ENCODE data around the gene SPRR1A.
A peak's percentile ranks its signal among the peaks of the same experiment; 100 is the strongest.

Gene SPRR1A

DNA sequence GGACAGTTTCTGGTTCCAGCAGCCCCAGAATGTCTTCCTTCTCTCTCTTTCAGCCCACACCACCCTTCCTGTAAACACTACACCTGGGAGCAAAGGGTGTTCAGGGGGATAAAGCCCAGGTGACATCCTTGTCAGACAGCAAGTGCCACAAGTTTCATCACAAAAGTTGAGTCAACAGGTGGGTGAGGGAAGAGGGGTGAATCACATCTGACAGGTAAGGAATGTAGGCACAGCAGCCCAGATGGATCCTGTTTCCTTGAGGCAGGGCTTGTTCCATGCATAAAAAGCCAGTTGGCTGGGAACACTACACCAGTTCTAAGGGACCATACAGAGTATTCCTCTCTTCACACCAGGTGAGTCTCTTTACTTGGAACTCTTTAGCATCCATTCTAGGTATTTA lies 47.0 kb downstream of the SPRR1A start, which contains the start of gene SPRR1B:
Gene SPRR1B (plus strand): TSS at position 309 of the 400 bp plus-strand sequence. CDS start 1,143 bp downstream, outside the sequence.
- DNase-seq (ENCODE audit: low spot score) = no peak

DNA sequence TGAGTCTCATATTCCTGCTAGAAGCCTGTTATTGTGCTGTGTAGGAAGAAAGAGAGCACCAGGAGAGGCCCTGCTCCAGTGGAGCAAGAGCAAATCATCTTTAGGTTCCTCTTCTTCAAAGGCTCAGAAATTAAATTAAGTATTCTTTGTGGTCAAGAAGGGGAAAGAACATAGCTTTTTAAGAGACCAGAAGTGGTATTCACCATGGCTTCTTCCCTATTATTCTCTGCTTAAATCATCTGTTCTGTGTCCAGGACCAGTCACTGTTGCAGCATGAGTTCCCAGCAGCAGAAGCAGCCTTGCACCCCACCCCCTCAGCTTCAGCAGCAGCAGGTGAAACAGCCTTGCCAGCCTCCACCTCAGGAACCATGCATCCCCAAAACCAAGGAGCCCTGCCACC lies 48.2 kb downstream of the SPRR1A start:
- no peak for DNase-seq (ENCODE audit: low spot score)

DNA sequence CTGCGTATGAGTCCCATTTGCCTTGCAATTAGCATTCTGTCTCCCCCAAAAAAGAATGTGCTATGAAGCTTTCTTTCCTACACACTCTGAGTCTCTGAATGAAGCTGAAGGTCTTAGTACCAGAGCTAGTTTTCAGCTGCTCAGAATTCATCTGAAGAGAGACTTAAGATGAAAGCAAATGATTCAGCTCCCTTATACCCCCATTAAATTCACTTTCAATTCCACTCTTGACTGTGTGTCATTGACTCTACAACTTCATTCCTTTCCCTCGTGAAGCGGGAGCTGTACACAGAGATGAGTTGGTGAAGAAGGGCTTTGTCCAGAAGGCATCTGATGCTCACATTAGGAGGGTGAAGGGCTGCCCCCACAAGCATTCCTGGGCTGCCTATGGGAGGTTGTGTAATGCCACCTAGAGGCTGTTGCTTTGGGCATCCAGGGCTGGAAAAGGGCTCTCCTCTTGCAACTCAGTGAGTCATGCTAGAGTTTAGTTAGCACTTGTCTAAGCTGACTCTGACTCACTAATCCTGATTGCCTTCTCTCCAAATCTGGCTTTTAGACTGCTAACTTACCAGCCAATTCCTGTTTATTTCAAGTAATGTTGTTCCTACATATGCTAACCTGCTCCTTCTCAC lies 48.9 kb downstream of the SPRR1A start:
- DNase-seq (ENCODE audit: low spot score) = peak; percentile 10

DNA sequence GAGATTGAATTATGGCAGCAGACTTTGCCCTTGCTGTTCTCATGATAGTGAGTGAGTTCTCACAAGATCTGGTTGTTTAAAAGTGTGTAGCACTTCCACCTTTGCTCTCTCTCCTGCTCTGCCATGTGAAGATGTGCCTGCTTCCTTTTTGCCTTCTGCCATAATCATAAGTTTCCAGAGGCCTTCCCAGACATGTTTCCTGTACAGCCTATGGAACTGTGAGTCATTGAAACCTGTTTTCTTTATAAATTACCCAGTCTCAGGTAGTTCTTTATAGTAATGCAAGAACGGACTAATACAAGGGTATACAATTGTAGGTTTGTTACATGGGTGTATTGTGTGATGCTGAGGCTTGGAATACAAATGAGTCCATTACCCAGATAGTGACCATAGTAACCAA lies 51.3 kb downstream of the SPRR1A start:
- DNase-seq (ENCODE audit: low spot score) = no peak
